ENCODE results near the gene DNAH9. TPM values are rescaled to one million over a fixed set of nuclear protein-coding genes. Genes with fewer than 3 reads are reported as not detected.

Gene DNAH9
- total RNA-seq, 3 donors from 2014 or later (not counting 1 experiment from before 2014, with no cell fraction given), result not detected

DNA sequence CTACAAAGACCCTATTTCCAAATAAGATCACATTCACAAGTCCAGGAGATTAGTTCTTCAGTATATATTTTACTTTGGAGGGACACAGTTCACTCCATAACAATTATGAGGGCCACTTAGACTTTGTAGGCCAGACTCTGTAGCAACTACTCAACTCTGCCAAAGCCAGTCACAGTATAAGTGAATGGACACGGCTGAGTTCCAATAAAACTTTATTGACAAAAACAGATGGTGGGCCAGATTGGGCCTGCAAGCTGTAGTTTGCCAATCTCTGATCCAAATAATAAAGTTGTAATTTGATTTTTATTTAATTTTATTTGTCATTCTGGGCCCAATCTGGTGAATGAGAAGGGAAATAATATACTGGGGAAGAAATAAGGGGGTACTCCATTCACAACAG is 297.9 kb downstream of the DNAH9 start:
- H3K36me3 ChIP-seq (ENCODE audit: control insufficient read depth, insufficient read depth, low read length), result no peaks in the 10 kb centered on the region
- H3K27ac ChIP-seq (ENCODE audit: low read length), result no peak overlapping the region
- Mint-ChIP-seq H3K27ac (no peak overlapping the region), H3K4me1 (no peaks in the 10 kb centered on the region), H3K27me3 (ENCODE audit: low read depth in 2 of 2) (peaks cover 4 to 6% of the 10 kb centered on the region in 2 donors), H3K36me3 (no peaks in the 10 kb centered on the region), H3K4me3 (no peak overlapping the region), H3K9me3 (peaks cover 0 to 7% of the 10 kb centered on the region in 2 donors)
- H3K4me3 ChIP-seq (ENCODE audit: low read length), result no peak overlapping the region
- no peaks in the 10 kb centered on the region for H3K27me3 ChIP-seq (ENCODE audit: control insufficient read depth, insufficient read depth, low read length)
- intact Hi-C loops (cut with micrococcal nuclease), result no loop called here
- TF ChIP-seq, protein P1, sequence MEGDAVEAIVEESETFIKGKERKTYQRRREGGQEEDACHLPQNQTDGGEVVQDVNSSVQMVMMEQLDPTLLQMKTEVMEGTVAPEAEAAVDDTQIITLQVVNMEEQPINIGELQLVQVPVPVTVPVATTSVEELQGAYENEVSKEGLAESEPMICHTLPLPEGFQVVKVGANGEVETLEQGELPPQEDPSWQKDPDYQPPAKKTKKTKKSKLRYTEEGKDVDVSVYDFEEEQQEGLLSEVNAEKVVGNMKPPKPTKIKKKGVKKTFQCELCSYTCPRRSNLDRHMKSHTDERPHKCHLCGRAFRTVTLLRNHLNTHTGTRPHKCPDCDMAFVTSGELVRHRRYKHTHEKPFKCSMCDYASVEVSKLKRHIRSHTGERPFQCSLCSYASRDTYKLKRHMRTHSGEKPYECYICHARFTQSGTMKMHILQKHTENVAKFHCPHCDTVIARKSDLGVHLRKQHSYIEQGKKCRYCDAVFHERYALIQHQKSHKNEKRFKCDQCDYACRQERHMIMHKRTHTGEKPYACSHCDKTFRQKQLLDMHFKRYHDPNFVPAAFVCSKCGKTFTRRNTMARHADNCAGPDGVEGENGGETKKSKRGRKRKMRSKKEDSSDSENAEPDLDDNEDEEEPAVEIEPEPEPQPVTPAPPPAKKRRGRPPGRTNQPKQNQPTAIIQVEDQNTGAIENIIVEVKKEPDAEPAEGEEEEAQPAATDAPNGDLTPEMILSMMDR (IDR thresholded peaks at IDR 0.05), result no peak
- H3K4me1 ChIP-seq (ENCODE audit: control insufficient read depth, insufficient read depth, low read length), result no peaks in the 10 kb centered on the region
- no peaks in the 10 kb centered on the region for H3K9me3 ChIP-seq (ENCODE audit: control insufficient read depth, insufficient read depth, low read length)
- DNase-seq (no peak), ATAC-seq (no peak)
- WGBS (ENCODE audit: insufficient coverage), result 100% methylated on average over 1 of the region's 1 CpG

DNA sequence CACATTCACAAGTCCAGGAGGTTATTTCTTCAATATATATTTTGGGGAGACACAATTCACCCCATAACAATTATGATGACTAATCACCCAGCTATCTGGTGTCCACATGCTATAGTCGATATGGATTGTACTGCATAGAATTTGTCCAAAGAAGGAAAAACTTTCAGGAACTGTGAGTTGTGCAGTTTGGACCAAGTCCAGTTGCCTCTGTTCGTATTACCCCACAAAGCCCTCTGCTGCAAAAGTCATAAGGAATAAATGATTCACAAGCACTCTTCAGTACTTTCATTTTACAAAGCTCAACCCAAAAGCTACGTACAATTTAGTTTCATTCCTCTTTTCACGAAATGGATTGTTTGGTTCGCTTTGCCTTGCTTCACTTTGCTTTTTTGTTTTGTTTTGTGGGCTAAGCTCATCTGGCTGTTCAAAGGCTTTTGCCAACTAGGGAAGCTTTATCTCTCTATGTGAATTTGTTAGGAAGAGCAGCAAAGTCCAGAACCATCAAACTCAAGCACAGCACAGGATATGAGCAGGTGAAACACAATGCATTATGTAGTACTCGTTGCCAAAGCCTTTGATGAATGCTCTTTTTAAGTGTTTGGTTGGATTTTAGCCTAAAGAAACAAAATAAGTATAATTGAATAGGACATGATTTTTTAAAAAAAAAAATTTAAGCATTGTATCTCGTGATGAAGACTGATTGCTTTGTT is 300.4 kb downstream of the DNAH9 start:
- 81% methylated on average over 7 of the region's 7 CpGs for WGBS (ENCODE audit: insufficient coverage)
- no peak overlapping the region for H3K27ac ChIP-seq (ENCODE audit: low read length)
- no peaks in the 10 kb centered on the region for H3K4me1 Mint-ChIP-seq
- DNase-seq (no peak), ATAC-seq (no peak)
- H3K4me3 ChIP-seq (ENCODE audit: low read length), result no peak overlapping the region
- peaks cover 0 to 5% of the 10 kb centered on the region in 2 donors for H3K9me3 Mint-ChIP-seq
- H3K9me3 ChIP-seq (ENCODE audit: control insufficient read depth, insufficient read depth, low read length), result no peaks in the 10 kb centered on the region
- intact Hi-C loops (cut with micrococcal nuclease), result no loop called here
- no peak overlapping the region for H3K27ac Mint-ChIP-seq
- no peaks in the 10 kb centered on the region for H3K27me3 ChIP-seq (ENCODE audit: control insufficient read depth, insufficient read depth, low read length)
- peaks cover 4 to 6% of the 10 kb centered on the region in 2 donors for H3K27me3 Mint-ChIP-seq (ENCODE audit: low read depth in 2 of 2)
- no peaks in the 10 kb centered on the region for H3K4me1 ChIP-seq (ENCODE audit: control insufficient read depth, insufficient read depth, low read length)
- TF ChIP-seq, protein P1 (IDR thresholded peaks at IDR 0.05), result no peak
- no peak overlapping the region for H3K4me3 Mint-ChIP-seq
- no peaks in the 10 kb centered on the region for H3K36me3 Mint-ChIP-seq
- no peaks in the 10 kb centered on the region for H3K36me3 ChIP-seq (ENCODE audit: control insufficient read depth, insufficient read depth, low read length)

DNA sequence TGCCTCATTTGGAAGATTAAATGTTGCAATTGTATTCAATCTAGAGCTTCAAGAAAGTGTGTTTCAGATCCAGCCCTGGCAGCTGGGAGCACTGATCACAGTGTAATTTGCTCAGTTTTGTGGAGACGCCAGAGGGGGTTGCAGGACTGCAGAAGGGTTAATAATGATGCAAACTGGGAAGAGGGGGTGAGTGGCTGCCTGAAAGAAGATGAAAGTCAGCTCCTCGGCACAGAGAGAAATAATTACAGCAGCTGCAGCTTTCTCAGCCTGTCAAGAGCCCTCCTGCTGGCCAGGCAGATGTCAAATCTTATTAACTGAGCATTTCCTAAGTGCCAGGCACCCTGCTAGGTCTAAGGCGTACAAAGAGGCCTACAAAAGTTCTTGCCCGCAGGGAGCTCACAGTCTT is 301.3 kb downstream of the DNAH9 start:
- H3K9me3 ChIP-seq (ENCODE audit: control insufficient read depth, insufficient read depth, low read length), result no peaks in the 10 kb centered on the region
- peaks cover 4 to 6% of the 10 kb centered on the region in 2 donors for H3K27me3 Mint-ChIP-seq (ENCODE audit: low read depth in 2 of 2)
- H3K36me3 Mint-ChIP-seq, result no peaks in the 10 kb centered on the region
- WGBS (ENCODE audit: insufficient coverage), result 52% methylated on average over 4 of the region's 4 CpGs
- intact Hi-C loops (cut with micrococcal nuclease), result no loop called here
- H3K36me3 ChIP-seq (ENCODE audit: control insufficient read depth, insufficient read depth, low read length), result no peaks in the 10 kb centered on the region
- no peak overlapping the region for H3K4me3 ChIP-seq (ENCODE audit: low read length)
- H3K27me3 ChIP-seq (ENCODE audit: control insufficient read depth, insufficient read depth, low read length), result no peaks in the 10 kb centered on the region
- DNase-seq (no peak), ATAC-seq (no peak)
- H3K4me3 Mint-ChIP-seq, result no peak overlapping the region
- no peaks in the 10 kb centered on the region for H3K4me1 ChIP-seq (ENCODE audit: control insufficient read depth, insufficient read depth, low read length)
- H3K27ac Mint-ChIP-seq, result no peak overlapping the region
- H3K27ac ChIP-seq (ENCODE audit: low read length), result no peak overlapping the region
- TF ChIP-seq, protein P1 (IDR thresholded peaks at IDR 0.05), result no peak
- H3K9me3 Mint-ChIP-seq, result peaks cover 0 to 7% of the 10 kb centered on the region in 2 donors
- H3K4me1 Mint-ChIP-seq, result no peaks in the 10 kb centered on the region

DNA sequence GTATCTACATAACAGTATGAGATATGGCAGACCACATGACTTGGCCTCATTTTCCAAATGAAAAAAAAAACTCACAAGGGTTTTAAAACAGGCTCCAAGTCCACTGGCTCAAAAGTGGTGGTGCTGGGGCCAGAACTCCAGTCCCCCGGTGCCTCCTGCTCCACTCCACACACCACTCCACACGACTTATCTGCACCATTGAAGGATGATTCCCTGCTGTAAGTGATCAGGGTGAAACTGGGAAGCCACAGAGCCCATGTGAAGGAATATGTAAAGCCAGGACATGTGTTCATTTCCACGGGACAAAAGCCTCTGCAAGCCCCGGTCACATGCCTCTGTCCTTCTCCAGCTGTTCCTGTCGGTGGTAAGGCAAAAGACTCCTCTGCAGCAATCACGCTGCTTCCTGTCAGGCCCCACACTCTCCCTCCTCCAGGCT is 301.8 kb downstream of the DNAH9 start:
- Mint-ChIP-seq H3K4me1 (no peaks in the 10 kb centered on the region), H3K27ac (no peak overlapping the region), H3K36me3 (no peaks in the 10 kb centered on the region), H3K9me3 (peaks cover 0 to 10% of the 10 kb centered on the region in 2 donors), H3K4me3 (no peak overlapping the region), H3K27me3 (ENCODE audit: low read depth in 2 of 2) (peaks cover 4 to 6% of the 10 kb centered on the region in 2 donors)
- no peaks in the 10 kb centered on the region for H3K36me3 ChIP-seq (ENCODE audit: control insufficient read depth, insufficient read depth, low read length)
- H3K9me3 ChIP-seq (ENCODE audit: control insufficient read depth, insufficient read depth, low read length), result no peaks in the 10 kb centered on the region
- DNase-seq, result no peak
- intact Hi-C loops (cut with micrococcal nuclease), result no loop called here
- no peak overlapping the region for H3K27ac ChIP-seq (ENCODE audit: low read length)
- H3K27me3 ChIP-seq (ENCODE audit: control insufficient read depth, insufficient read depth, low read length), result no peaks in the 10 kb centered on the region
- no peak for ATAC-seq
- no peak overlapping the region for H3K4me3 ChIP-seq (ENCODE audit: low read length)
- H3K4me1 ChIP-seq (ENCODE audit: control insufficient read depth, insufficient read depth, low read length), result no peaks in the 10 kb centered on the region
- TF ChIP-seq, protein P1 (IDR thresholded peaks at IDR 0.05), result no peak
- WGBS (ENCODE audit: insufficient coverage), result 35% methylated on average over 6 of the region's 6 CpGs

Data from natural killer cell (primary cell).